Lower lobe of right lung (tissue), 2 donors: ENCODE data around the gene SREBF2. TPM values are rescaled to one million over a fixed set of nuclear protein-coding genes. Genes with fewer than 3 reads are reported as not detected.
A peak's percentile ranks its signal among the peaks of the same experiment; 100 is the strongest.

Source experiments
- ATAC-seq, 2 donors: fragments of 200-7000 bp; cut with Tn5 transposase; one replicate each; pipeline ENCODE4 v1.9.1; 2020 to 2022; ENCODE audit warnings: mild to moderate bottlenecking in 2 of 2, moderate library complexity in 2 of 2
- DNase-seq: peaks from one replicate; pipeline ENCODE4 v3.0.0-alpha.2; 2020
- H3K27ac ChIP-seq: fragments of 200-600 bp; one replicate; pipeline ENCODE4 v1.8.0; 2022
- H3K27me3 ChIP-seq: fragments of 200-600 bp; one replicate; pipeline ENCODE4 v1.8.0; 2022; ENCODE audit warnings: low read depth
- H3K36me3 ChIP-seq: fragments of 200-600 bp; one replicate; pipeline ENCODE4 v1.8.0; 2022; ENCODE audit warnings: mild to moderate bottlenecking
- H3K4me1 ChIP-seq: fragments of 200-600 bp; one replicate; pipeline ENCODE4 v1.8.0; 2022
- H3K4me3 ChIP-seq: fragments of 200-600 bp; one replicate; pipeline ENCODE4 v1.8.0; 2022; ENCODE audit warnings: mild to moderate bottlenecking
- H3K9me3 ChIP-seq: fragments of 200-600 bp; one replicate; pipeline ENCODE4 v1.8.0; 2022
- CTCF ChIP-seq: fragments of 200-600 bp; IDR thresholded peaks from one replicate; pipeline ENCODE4 v1.8.0; 2022; ENCODE audit warnings: antibody characterized with exemption, mild to moderate bottlenecking
- intact Hi-C: fragments of 100-400 bp; cut with DNase I; formaldehyde crosslinking; loops from one replicate; pipeline ENCODE4 v1.11.0; 2022
- total RNA-seq: library from RNA; stranded (reverse); fragmentation: NEBNext Ultra II Directional; extraction: Animal tissue kit (Norgen Biotek cat#: 25700); gene quantifications from one replicate; pipeline ENCODE4 v1.2.1, GENCODE V29; 2021
- donor health status: DM: no; HTN: yes; CAD: no; lungs with severe emphysema.

SREBF2 gene
- total RNA-seq, 1 donor from 2014 or later, result 132 TPM

GRCh38 chr22:41800348-41801146, 32.4 kb upstream of the SREBF2 start, which contains the start of gene CCDC134:
Gene CCDC134, plus strand, starts transcription at chr22:41800679. Its CDS starts 8,212 bp downstream, at chr22:41808891.
- no peaks in the 10 kb centered on the region for H3K27me3 ChIP-seq
- peak; percentile 94 for DNase-seq
- intact Hi-C loops, result no loop called here
- H3K4me1 ChIP-seq, result peaks cover 21% of the 10 kb centered on the region
- peak; percentile 99 to 100 for ATAC-seq
- H3K36me3 ChIP-seq, result no peaks in the 10 kb centered on the region
- TF ChIP-seq CTCF, result no peak
- H3K4me3 ChIP-seq, result peak within 1 kb of the TSS; percentile 96
- H3K27ac ChIP-seq, result peak within 1 kb of the TSS; percentile 91
- no peaks in the 10 kb centered on the region for H3K9me3 ChIP-seq

- intact Hi-C loops, result no loop called here
- DNase-seq, result no peak
- no peak for TF ChIP-seq CTCF
- peak overlapping the region; percentile 96 for H3K4me3 ChIP-seq
- H3K27me3 ChIP-seq, result no peaks in the 10 kb centered on the region
- ATAC-seq, result no peak
- H3K36me3 ChIP-seq, result no peaks in the 10 kb centered on the region
- no peaks in the 10 kb centered on the region for H3K9me3 ChIP-seq
- H3K27ac ChIP-seq, result peak overlapping the region; percentile 91
- peaks cover 21% of the 10 kb centered on the region for H3K4me1 ChIP-seq
Measured at GRCh38 chr22:41801147-41801819, 31.6 kb upstream of the SREBF2 start.

GRCh38 chr22:41801886-41802285, 31.0 kb upstream of the SREBF2 start:
- DNase-seq (no peak), ATAC-seq (no peak)
- intact Hi-C loops, result no loop called here
- peaks cover 21% of the 10 kb centered on the region for H3K4me1 ChIP-seq
- peak overlapping the region; percentile 96 for H3K4me3 ChIP-seq
- TF ChIP-seq CTCF, result no peak
- H3K9me3 ChIP-seq, result no peaks in the 10 kb centered on the region
- H3K36me3 ChIP-seq, result no peaks in the 10 kb centered on the region
- no peak overlapping the region for H3K27ac ChIP-seq
- H3K27me3 ChIP-seq, result no peaks in the 10 kb centered on the region

- ATAC-seq (no peak), DNase-seq (no peak)
- Histone ChIP-seq H3K27ac (no peak overlapping the region), H3K27me3 (no peaks in the 10 kb centered on the region), H3K9me3 (no peaks in the 10 kb centered on the region), H3K4me3 (no peak overlapping the region), H3K36me3 (peaks cover 13% of the 10 kb centered on the region), H3K4me1 (peaks cover 14% of the 10 kb centered on the region)
- no peak for TF ChIP-seq CTCF
- intact Hi-C loops, result no loop called here
Measured at GRCh38 chr22:41805639-41806038, 27.3 kb upstream of the SREBF2 start.

GRCh38 chr22:41808400-41808799, 24.5 kb upstream of the SREBF2 start:
- intact Hi-C loops, result no loop called here
- peaks cover 18% of the 10 kb centered on the region for H3K36me3 ChIP-seq
- no peak for DNase-seq
- H3K27me3 ChIP-seq, result no peaks in the 10 kb centered on the region
- no peak overlapping the region for H3K4me3 ChIP-seq
- H3K9me3 ChIP-seq, result no peaks in the 10 kb centered on the region
- H3K27ac ChIP-seq, result no peak overlapping the region
- no peak for TF ChIP-seq CTCF
- ATAC-seq, result no peak
- H3K4me1 ChIP-seq, result no peaks in the 10 kb centered on the region
